Vagina (tissue), 2 donors: ENCODE data around the gene TRIM15. TPM values are rescaled to one million over a fixed set of nuclear protein-coding genes. Genes with fewer than 3 reads are reported as not detected.

Source experiments
- DNase-seq, 2 donors: peaks; one replicate each; pipeline ENCODE4 v3.0.0-alpha.2; 2017; ENCODE audit errors: extremely low spot score in 2 of 2
- H3K27ac ChIP-seq: fragments of 200-600 bp; sonication (generic); one replicate; pipeline ENCODE4 v1.5.1; 2019
- H3K27me3 ChIP-seq: fragments of 200-600 bp; sonication (generic); one replicate; pipeline ENCODE4 v1.5.1; 2019
- H3K36me3 ChIP-seq, 2 donors: fragments of 200-600 bp; sonication (generic); one replicate each; pipeline ENCODE4 v1.5.1; 2017 to 2019
- H3K4me1 ChIP-seq: fragments of 200-600 bp; sonication (generic); one replicate; pipeline ENCODE4 v1.5.1; 2019
- H3K4me3 ChIP-seq, 2 donors: fragments of 200-600 bp; sonication (generic); 1 replicate in 1 of 2; 2 replicates in 1 of 2; pipeline ENCODE4 v1.5.1; 2016 to 2019
- H3K9me3 ChIP-seq: fragments of 200-600 bp; sonication (generic); one replicate; pipeline ENCODE4 v1.5.1; 2019
- CTCF ChIP-seq, 3 experiments: fragments of 450-650 bp in 2 of 3; fragments of 200-600 bp in 1 of 3; sonication (generic) in 1 of 3; IDR thresholded peaks; one replicate each; pipeline ENCODE4 v1.5.1; 2017 to 2019; ENCODE audit warnings: antibody characterized with exemption in 3 of 3, mild to moderate bottlenecking in 2 of 3, moderate library complexity in 2 of 3
- POLR2A ChIP-seq, 2 donors: fragments of 450-650 bp; IDR thresholded peaks; one replicate each; pipeline ENCODE4 v1.6.1; 2017; ENCODE audit warnings: antibody characterized with exemption in 2 of 2, mild to moderate bottlenecking in 2 of 2, moderate library complexity in 2 of 2
- POLR2AphosphoS5 ChIP-seq, 2 donors: sonication (generic); formaldehyde crosslinking; IDR thresholded peaks; one replicate each; pipeline ENCODE4 v1.9.0; 2017; ENCODE audit warnings: antibody characterized with exemption in 2 of 2, mild to moderate bottlenecking in 2 of 2, low read depth in 1 of 2; ENCODE audit not compliant: insufficient read depth in 1 of 2
- intact Hi-C: fragments of 100-400 bp; cut with DNase I; formaldehyde crosslinking; loops from one replicate; pipeline ENCODE4 v1.15.1; 2023
- total RNA-seq: library from RNA; depleted of rRNA; stranded (reverse); fragments of >200 nt; gene quantifications from one replicate; pipeline ENCODE4 v1.2.3, GENCODE V29; 2016

Gene TRIM15
- total RNA-seq, 1 donor from 2014 or later = not detected

GRCh38 chr6:30151580-30151979 is 11.8 kb upstream of the TRIM15 start:
- Histone ChIP-seq H3K27ac (no peak overlapping the region), H3K9me3 (no peaks in the 10 kb centered on the region), H3K4me3 (no peak overlapping the region), H3K27me3 (no peaks in the 10 kb centered on the region), H3K4me1 (peaks cover 7% of the 10 kb centered on the region), H3K36me3 (no peaks in the 10 kb centered on the region)
- DNase-seq = peak in 1 of 2 donors; percentile 25
- TF ChIP-seq POLR2AphosphoS5 (IDR thresholded peaks at IDR 0.05; ENCODE audit: insufficient read depth in 1 of 2, low read depth in 1 of 2) (no peak), POLR2A (IDR thresholded peaks at IDR 0.05) (no peak), CTCF (IDR thresholded peaks at IDR 0.05) (no peak)
- intact Hi-C loops = no loop called here

- H3K9me3 ChIP-seq = no peaks in the 10 kb centered on the region
- no peak overlapping the region for H3K4me3 ChIP-seq
- H3K27me3 ChIP-seq = no peaks in the 10 kb centered on the region
- peak in 1 of 2 donors; percentile 25 for DNase-seq
- no peak overlapping the region for H3K27ac ChIP-seq
- peaks cover 7% of the 10 kb centered on the region for H3K4me1 ChIP-seq
- intact Hi-C loops = no loop called here
- TF ChIP-seq POLR2A (IDR thresholded peaks at IDR 0.05) (no peak), CTCF (IDR thresholded peaks at IDR 0.05) (no peak), POLR2AphosphoS5 (IDR thresholded peaks at IDR 0.05; ENCODE audit: insufficient read depth in 1 of 2, low read depth in 1 of 2) (no peak)
- no peaks in the 10 kb centered on the region for H3K36me3 ChIP-seq
Measured at GRCh38 chr6:30152016-30152673, 11.2 kb upstream of the TRIM15 start.

- Histone ChIP-seq H3K4me1 (peaks cover 7% of the 10 kb centered on the region), H3K27ac (no peak overlapping the region), H3K4me3 (no peak overlapping the region), H3K36me3 (no peaks in the 10 kb centered on the region), H3K9me3 (no peaks in the 10 kb centered on the region), H3K27me3 (no peaks in the 10 kb centered on the region)
- peak in 1 of 2 donors; percentile 60 for DNase-seq
- no peak for TF ChIP-seq POLR2AphosphoS5 (IDR thresholded peaks at IDR 0.05; ENCODE audit: insufficient read depth in 1 of 2, low read depth in 1 of 2)
- no peak for TF ChIP-seq POLR2A (IDR thresholded peaks at IDR 0.05)
- TF ChIP-seq CTCF (IDR thresholded peaks at IDR 0.05) = no peak
- intact Hi-C loops = no loop called here
Measured at GRCh38 chr6:30152910-30153610, 10.3 kb upstream of the TRIM15 start.

GRCh38 chr6:30154061-30154460 is 9.3 kb upstream of the TRIM15 start:
- DNase-seq = peak in 1 of 2 donors; percentile 54
- no peaks in the 10 kb centered on the region for H3K27me3 ChIP-seq
- no peaks in the 10 kb centered on the region for H3K36me3 ChIP-seq
- no peak overlapping the region for H3K27ac ChIP-seq
- no peaks in the 10 kb centered on the region for H3K9me3 ChIP-seq
- peaks cover 7% of the 10 kb centered on the region for H3K4me1 ChIP-seq
- intact Hi-C loops = no loop called here
- no peak overlapping the region for H3K4me3 ChIP-seq
- no peak for TF ChIP-seq CTCF (IDR thresholded peaks at IDR 0.05)
- TF ChIP-seq POLR2A (IDR thresholded peaks at IDR 0.05) = no peak
- no peak for TF ChIP-seq POLR2AphosphoS5 (IDR thresholded peaks at IDR 0.05; ENCODE audit: insufficient read depth in 1 of 2, low read depth in 1 of 2)
